Sciatic nerve (tissue), 2 donors: ENCODE measurements around the gene COL1A1. TPM values are rescaled to one million over a fixed set of nuclear protein-coding genes. Genes with fewer than 3 reads are reported as not detected.

Experiments used
- ATAC-seq: fragments of 200-7000 bp; cut with Tn5 transposase; one replicate; pipeline ENCODE4 v1.9.1; 2020; ENCODE audit warnings: mild to moderate bottlenecking, moderate library complexity
- DNase-seq: peaks from one replicate; pipeline ENCODE4 v3.0.0-alpha.2; 2020; ENCODE audit warnings: low spot score
- intact Hi-C: fragments of 100-400 bp; cut with DNase I; formaldehyde crosslinking; loops from one replicate; pipeline ENCODE4 v1.14.2; 2022
- total RNA-seq: library from RNA; stranded (reverse); fragmentation: NEBNext Ultra II Directional; extraction: Animal tissue kit (Norgen Biotek cat#: 25700); gene quantifications from one replicate; pipeline ENCODE4 v1.2.1, GENCODE V29; 2021
- donor health status: DM: no; HTN: no; CAD: no.
- donor health status: DM: no; HTN: no; CAD: no.

COL1A1 gene
- total RNA-seq, 1 donor from 2014 or later, result 262 TPM

- intact Hi-C loops, result no loop called here
- DNase-seq (no peak), ATAC-seq (no peak)
Measured at GRCh38 chr17:50165466-50165865, 36.0 kb downstream of the COL1A1 start.

DNA sequence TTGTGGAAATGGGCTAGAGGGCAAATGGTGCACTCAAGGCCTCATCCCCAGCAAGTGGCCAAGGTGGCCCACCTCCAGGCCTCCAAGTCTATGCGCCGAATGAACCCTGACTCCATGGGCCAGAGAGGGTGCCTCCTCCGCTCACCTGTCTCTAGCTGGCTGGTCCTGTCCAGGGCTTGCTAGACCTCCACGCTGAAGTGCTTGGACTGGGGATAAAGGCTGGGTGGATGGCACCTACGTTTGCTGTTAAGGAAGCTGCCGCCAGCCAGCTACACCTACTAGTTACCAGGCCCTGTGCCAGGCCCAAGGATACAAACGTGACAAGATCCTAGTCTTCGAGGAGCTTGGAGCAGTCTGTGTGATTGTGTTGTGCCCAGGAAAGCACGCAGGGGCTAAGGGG is 36.4 kb downstream of the COL1A1 start:
- DNase-seq, result no peak

GRCh38 chr17:50164697-50164988 is 36.8 kb downstream of the COL1A1 start:
- no peak for DNase-seq
- ATAC-seq, result no peak
- intact Hi-C loops, result no loop called here

More for the DNA sequence above, 36.4 kb downstream of the COL1A1 start:
- no peak for ATAC-seq
- intact Hi-C loops, result no loop called here

DNA sequence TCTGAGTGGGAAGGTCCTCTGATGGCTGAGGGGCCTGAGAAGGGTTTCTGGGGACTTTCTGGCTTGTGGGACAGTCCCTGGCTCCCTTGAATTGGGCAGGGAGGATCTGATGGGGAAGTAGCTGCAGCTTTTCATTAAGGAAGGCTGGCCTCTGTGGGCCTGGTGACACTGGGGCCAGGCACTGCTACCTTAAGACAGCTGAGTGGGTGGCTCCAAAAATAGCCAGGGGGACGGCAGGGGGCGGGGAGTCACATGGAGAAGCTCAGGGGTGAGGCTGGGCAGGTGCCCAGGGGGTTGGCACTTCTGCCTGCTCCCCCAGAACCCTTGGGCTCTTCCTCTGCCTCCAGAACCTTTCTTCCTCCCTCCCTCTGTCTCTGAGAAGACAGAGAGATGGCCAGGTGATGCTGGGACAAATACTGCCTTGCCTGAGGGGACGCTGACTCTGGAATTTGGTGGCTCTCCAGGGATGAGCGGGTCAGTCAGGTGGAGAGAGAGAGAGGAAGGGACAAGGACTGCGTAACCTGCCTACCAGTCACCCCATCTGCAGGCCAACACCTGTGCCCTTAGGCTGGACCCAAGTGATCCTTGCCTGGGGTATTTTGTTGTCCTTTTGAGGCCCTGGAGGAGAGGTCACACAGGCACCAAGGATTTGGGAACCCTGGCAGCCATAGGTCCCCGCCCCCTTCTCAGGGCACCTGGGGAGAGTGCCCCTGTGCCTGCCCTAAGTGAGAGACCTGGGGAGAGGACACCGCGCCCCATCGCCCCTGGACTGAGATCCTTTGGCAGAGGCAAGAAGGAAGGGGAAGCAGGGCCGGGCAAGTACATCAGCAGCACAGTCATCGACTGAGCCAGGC is 37.4 kb downstream of the COL1A1 start:
- DNase-seq (no peak), ATAC-seq (no peak)
- intact Hi-C loops, result no loop called here

DNA sequence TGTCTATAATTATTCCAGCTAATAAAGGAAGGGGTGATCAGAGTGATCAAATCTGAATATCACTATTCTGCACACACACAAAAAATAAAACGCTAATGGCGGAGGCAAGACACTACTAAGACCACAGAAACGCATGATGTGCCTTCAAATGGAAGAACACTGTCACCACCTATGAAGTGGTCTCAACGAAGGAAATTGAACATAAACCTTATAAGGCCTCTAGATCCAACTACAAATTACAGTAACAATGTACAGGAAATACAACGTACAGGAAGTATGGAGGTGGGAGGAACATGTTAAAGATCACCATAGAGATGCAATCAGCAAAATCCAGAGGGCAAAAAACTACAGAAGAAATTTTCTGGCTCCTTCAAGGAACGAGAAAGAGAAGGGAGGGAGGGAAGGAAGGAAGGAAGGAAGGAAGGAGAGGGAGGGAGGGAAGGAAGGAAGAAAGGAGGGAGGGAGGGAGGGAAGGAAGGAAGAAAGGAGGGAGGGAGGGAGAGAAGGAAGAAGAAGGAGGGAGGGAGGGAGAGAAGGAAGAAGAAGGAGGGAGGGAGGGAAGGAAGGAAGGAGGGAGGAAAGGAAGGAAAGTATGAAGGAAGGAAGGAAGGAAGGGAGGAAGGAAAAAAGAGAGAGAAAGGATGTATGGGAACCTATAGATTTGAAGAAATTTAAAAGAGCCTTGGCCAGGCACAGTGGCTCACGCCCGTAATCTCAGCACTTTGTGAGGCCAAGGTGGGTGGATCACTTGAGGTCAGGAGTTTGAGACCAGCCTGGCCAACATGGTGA is 38.8 kb downstream of the COL1A1 start:
- ATAC-seq (no peak), DNase-seq (no peak)
- intact Hi-C loops, result no loop called here

- no peak for DNase-seq
- peak; percentile 10 for ATAC-seq
- intact Hi-C loops, result no loop called here
Measured at GRCh38 chr17:50161911-50162288, 39.5 kb downstream of the COL1A1 start.

DNA sequence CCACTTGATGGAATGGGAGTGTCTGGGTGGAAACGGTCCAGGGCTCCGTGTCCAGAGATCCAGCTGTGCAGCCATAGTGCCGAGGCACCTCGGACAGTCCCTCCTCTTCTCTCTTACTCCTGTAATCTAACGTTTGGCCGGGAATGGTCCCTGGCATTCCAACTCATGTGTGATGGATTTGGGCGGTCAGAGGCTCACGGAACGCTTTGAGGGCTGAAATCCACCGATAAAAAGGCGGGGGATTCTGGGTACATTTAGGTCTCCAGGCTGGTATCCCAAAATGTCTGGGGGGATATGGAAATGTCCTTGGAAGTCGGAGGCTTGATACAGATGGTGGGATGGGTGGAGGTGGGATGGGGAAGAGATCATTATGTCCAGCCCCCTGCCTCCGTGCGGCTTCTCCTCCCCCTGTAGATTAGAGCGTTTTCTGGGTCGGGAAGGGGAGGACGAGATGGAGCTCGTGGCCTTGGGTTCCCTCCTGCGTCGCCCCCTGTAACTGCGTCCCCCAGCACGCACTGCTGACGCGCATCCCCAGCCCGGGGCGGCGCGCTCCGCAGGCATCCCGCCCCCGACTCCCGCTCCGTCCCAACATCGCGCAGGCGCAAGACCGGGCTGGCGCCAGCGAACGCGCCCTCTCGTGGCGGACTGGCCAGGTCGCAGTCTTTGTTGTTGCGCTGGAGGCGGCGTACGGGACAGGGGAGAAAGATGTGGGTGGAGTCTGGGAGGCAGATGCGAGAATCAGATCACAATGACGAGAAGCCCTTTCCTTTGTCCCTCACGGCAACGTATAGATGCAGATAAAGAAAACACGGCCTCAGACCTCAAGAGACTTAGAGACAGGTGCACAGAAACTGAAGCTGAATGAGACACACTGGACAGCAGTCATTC is 40.2 kb downstream of the COL1A1 start:
- ATAC-seq (peak; percentile 96), DNase-seq (peak; percentile 95)
- intact Hi-C loops, result no loop called here

DNA sequence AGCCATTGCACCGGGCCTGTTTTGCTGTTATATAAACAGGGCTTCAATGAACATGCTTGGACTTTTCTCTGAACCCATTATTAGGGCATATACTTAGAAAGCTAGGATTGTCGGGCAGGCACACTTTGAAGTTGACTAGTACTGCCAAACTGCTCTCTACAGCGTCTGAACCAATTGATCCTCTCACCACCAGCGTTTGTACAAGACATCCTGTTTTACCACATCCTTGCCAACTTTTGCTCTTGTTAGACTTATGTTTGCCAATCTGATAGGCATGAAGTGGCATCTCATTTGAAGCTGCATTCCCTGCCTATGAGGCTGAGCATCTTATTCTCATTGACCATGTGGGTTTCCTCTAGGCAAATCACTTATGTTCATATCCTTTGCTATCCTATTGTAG is 43.5 kb downstream of the COL1A1 start:
- DNase-seq, result no peak
- intact Hi-C loops, result loop anchor here (10.0 kb wide), 1 partner anchor 63 kb away; the partner anchor contains the start of gene PDK2
- ATAC-seq, result no peak

DNA sequence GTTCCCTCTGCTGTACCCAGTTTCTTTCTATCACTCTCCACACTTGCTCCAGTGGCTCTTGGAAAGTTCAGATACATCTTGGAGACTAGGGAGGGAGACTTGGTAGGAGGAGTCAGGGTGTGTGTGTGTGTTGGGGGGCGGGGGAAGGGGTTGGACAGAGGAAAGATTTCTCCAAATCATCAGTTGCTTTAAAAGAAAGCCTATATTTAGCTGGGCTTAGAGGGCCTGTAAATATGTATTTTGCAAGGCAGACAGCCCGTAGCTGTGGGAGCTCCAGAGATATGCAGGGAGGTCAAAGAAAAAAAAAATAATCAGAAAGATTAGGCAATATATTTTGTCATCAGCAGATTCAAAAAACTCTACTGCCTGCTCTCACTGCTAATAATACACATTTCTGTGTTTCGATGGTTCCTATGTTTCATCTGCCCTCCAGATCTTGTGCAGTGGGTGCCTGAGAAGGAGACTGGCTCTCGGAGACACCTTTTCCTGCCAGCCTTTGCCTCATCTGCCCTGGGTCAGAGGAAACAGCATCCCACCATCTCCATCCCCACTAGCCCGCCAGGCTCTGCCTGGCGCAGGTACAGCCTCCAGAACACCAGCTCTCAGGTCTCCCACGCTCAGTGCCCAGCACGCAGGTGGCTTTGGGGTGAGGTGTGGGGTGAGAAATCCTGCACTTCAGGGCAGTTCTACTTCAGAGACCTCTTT is 46.2 kb downstream of the COL1A1 start:
- ATAC-seq, result no peak
- intact Hi-C loops, result loop anchor here (10.0 kb wide), 1 partner anchor 60 kb away; the partner anchor contains the start of gene PDK2
- no peak for DNase-seq

- no peak for ATAC-seq
- no peak for DNase-seq
- intact Hi-C loops, result loop anchor here (10.0 kb wide), 1 partner anchor 60 kb away; the partner anchor contains the start of gene PDK2
Measured at GRCh38 chr17:50154604-50155003, 46.8 kb downstream of the COL1A1 start.

DNA sequence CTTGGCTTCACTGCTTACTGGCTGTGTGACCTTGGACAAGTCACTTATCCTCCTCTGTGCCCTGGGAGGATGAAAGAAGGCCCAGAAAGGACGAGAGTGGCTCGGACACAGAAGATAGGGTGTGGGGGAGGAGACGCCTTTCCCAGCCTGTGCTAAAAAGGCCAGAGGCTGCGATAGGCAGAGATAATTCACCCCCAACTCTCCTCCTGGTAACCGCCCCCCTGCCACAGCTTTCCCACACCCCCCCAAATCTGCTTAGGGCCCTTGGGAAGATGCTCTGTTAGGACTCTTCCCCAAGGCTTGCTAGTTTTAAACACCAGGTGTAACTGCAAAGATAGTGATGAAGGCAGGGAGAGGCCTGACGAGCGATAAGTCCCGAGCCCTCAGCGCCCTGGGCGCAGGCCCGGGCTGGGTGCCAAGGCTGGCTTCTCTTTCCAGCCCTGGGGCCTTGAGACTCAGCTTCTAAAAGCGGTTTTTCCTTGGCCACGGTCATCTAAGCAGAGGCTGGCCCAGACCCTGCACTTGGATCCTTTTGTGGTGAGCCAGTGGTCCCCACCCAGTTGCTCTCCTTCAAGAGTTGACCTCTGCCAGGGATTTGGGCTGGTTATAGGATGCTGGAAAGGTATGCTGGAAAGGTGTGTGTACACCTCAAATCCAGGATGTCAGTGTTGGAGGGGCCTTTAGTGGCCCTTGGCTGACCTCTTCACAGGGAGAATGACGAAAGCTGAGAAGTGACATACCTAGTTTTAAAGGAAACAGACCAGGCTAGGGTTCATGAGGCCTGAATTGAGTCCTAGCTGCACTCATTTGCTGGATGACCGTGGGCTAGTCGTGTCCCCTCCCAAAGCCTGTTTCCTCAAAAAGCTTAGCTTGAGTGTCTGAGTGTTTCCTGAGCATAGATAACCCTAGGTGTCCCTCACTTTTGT is 47.5 kb downstream of the COL1A1 start:
- no peak for DNase-seq
- no peak for ATAC-seq
- intact Hi-C loops, result loop anchor here (10.0 kb wide), 1 partner anchor 59 kb away; the partner anchor contains the start of gene PDK2

DNA sequence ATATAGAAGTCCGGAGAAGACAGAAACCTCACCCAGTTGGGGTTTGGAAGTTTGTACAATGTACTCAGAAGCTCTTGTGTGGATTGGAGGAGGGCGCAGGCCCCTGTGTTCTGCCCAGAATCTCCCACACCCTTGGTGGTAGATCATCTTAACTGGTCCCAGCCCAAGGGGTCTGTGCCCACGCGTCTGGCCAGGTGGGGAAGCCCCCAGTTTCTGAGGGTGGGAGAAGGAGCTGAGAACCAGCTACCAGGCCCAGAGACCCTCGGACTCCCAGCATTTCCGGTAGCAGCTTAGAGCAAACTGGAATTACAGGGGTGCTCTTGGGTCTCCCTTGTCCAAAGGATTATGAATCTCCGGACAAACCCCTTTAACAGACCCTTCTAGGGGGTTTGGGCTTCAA is 48.7 kb downstream of the COL1A1 start:
- no peak for DNase-seq
- intact Hi-C loops, result loop anchor here (10.0 kb wide), 1 partner anchor 58 kb away; the partner anchor contains the start of gene PDK2
- ATAC-seq, result no peak

DNA sequence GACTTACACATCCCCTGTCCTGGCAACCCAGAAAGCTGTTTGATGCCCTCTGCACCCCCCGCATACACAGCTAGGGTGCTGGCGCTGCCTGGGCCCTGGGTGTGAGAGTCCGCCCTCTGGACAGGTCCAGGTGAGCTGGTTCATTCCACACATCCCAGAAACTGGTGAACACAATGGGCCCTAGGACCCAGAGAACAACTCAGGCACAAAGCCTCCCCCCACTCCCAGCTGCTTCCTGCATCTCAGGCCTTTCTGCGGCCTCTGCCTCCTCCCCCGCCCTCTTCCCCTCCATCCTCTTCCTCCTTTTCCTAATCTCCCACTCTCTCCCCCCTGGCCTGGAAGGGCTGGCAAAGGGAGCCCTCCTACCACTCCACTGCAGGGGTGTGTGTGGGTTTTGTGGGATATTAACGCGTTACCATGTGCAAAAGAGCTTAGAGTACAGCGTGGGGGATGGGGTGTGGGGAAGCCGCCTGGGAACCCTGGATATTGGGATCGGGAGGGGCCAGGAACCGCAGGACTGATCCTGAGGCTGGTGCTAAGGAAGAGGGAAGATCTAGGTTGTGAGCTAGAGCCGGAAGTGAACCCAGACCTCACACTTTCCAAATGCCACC is 49.4 kb downstream of the COL1A1 start:
- ATAC-seq, result peak; percentile 88
- intact Hi-C loops, result loop anchor here (10.0 kb wide), 1 partner anchor 57 kb away; the partner anchor contains the start of gene PDK2
- peak; percentile 86 for DNase-seq

DNA sequence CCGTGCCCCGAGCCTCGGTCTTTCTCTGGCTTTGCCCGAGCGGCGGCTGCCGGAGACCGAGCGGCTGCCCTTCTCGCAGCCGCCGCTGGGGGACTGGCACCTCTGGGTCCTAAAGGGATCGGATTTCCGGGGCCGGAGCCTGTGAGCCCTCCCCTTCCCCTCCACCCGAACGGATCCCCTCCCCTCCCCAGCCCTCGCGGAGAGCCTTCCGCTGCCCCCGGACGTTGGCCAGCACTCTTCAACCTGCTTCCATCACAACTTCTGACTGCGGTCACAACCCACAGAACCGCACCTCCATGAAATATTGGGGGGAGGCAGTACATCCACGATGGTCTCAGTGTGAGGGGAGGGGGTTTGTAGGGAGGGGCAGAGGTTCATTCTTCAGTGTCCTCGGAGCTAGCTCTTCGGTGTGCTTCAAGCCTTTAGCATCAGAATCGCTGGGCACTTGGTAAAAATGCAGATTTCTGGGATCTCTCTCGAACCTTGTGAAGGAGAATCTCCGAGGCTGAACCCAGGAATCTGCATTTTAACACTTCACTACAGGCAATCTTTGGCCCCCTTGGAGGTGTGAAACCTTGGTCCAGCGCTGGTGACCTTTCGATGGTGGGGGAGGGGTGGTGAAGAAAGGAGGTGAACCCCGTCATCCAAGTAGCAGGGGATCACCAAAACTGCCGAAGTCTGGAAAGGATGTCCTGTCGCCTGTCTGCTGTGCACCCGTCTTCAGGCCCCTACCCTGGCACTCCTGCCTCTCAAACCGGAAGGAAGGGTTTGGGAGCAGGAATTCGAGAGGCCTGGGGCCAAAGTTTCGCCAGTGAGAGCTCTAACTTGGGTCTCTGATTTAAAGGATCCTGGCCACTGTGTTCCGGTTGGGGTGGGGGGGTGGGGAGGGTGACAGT is 50.1 kb downstream of the COL1A1 start:
- ATAC-seq (peak; percentile 85), DNase-seq (peak; percentile 94)
- intact Hi-C loops, result loop anchor here (10.0 kb wide), 1 partner anchor 56 kb away; the partner anchor contains the start of gene PDK2

DNA sequence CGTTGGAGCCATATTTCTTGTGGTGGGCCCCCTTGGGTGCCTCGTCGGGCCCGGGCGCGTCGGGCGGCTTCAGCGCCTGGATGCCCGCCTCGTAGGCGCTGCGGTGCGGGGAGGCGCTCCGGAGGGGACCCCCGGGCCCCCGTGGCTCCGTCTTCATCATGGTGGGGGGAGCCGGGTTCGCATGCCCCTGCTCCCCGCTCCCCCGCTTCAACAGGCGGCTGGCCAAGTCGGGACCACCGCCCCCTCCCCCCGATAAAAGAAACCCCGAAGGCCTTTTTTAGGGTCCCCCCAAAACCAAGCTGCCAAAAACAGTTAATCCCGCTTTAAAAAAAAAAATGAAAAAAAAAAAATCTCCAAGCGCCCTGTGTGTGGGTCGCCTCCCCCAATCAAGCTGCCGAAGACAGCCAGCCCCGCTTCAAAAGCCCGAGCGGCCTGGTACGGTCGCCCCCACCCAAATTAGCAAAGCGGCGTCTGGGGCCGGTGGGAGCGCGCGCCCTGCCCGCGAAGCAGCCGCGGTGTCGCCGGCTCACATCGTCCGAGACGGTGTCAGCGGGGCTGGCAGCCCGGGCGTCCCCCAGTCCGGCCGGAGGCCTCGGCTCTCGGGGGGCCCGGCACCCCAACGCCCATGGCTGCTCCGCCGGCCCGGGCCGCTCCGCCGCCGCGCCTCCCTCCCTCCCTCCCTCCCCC is 50.9 kb downstream of the COL1A1 start, which contains the start of gene PPP1R9B:
Gene PPP1R9B, minus strand, starts transcription at position 324 of the 687 bp plus-strand sequence. Its CDS starts 164 bp downstream, at position 160.
- intact Hi-C loops, result loop anchor here (10.0 kb wide), 1 partner anchor 56 kb away; the partner anchor contains the start of gene PDK2
- ATAC-seq (no peak), DNase-seq (no peak)
